ENCODE data around the gene NAGK.
"Not testable (repeated sequence)": the region's sequence is repeated elsewhere in the genome, so short reads cannot be mapped to it uniquely, and the experiment has no call there.

The NAGK gene

DNA sequence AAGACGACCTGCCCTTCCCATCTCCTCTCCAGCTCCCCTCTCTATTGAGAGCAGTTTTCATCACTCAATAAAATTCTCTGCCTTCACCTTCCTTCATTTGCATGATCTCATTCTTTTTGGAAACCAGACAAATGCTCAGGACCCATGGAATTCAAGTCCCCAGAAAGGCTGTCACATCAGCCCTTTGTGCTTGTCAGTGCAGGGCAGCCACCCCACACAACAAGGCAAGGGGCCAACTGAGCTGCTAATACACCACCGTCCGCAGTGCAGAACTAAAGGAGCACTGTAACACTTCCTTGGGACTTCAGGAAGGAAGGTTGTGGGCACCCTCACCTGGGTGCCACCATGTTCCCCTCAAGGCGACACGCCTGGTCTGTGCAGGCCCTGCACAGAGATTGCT lies 35.4 kb downstream of the NAGK start:
- Histone ChIP-seq H3K79me2 (ENCODE audit: low read length) (no peaks in the 10 kb centered on the region), H2AFZ (ENCODE audit: low read depth, low read length) (no peak overlapping the region), H3K9me3 (ENCODE audit: insufficient read depth, low read length) (no peaks in the 10 kb centered on the region), H3K36me3 (replicated peaks; ENCODE audit: low read depth, low read length) (peaks cover 6% of the 10 kb centered on the region), H3K4me2 (ENCODE audit: low read length) (no peak overlapping the region), H3K4me1 (ENCODE audit: low read length) (no peaks in the 10 kb centered on the region), H3K9ac (ENCODE audit: low read length) (no peak overlapping the region), H3K4me3 (ENCODE audit: low read length) (no peak overlapping the region), H4K20me1 (ENCODE audit: insufficient read depth, low read length) (no peaks in the 10 kb centered on the region), H3K27me3 (ENCODE audit: low read depth, low read length) (no peaks in the 10 kb centered on the region), H3K27ac (ENCODE audit: low read length) (no peak overlapping the region)
- TF ChIP-seq CTCF (IDR thresholded peaks at IDR 0.05; ENCODE audit: low read depth, low read length) (no peak), EZH2phosphoT487 (IDR thresholded peaks at IDR 0.05; ENCODE audit: low read depth) (no peak)

DNA sequence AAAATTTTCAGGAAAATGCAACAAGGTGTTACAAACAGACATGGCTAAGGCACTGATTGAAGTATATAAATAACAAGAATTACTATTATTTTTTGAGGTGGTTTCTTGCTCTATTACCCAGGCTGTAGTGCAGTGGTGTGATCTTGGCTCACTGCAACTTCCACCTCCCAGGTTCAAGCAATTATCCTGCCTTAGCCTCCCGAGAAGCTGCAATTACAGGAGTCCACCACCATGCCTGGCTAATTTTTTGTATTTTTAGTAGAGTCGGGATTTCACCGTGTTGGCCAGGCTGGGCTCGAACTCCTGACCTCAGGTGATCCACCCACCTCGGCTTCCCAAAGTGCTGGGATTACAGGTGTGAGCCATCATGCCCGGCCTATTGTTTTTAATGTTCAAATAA lies 38.0 kb downstream of the NAGK start:
- H4K20me1 ChIP-seq (ENCODE audit: insufficient read depth, low read length); H3K4me1 ChIP-seq (ENCODE audit: low read length); H3K9ac ChIP-seq (ENCODE audit: low read length); H3K27me3 ChIP-seq (ENCODE audit: low read depth, low read length); H2AFZ ChIP-seq (ENCODE audit: low read depth, low read length); H3K9me3 ChIP-seq (ENCODE audit: insufficient read depth, low read length); H3K27ac ChIP-seq (ENCODE audit: low read length); H3K4me2 ChIP-seq (ENCODE audit: low read length); H3K4me3 ChIP-seq (ENCODE audit: low read length); H3K79me2 ChIP-seq (ENCODE audit: low read length): not testable (repeated sequence)
- peaks cover 13% of the 10 kb centered on the region for H3K36me3 ChIP-seq (replicated peaks; ENCODE audit: low read depth, low read length)

GRCh38 chr2:71108091-71108490 lies 39.6 kb downstream of the NAGK start:
- H3K36me3 ChIP-seq (replicated peaks; ENCODE audit: low read depth, low read length), result peaks cover 16% of the 10 kb centered on the region
- no peak overlapping the region for H2AFZ ChIP-seq (ENCODE audit: low read depth, low read length)
- H3K9ac ChIP-seq (ENCODE audit: low read length), result no peak overlapping the region
- TF ChIP-seq CTCF (IDR thresholded peaks at IDR 0.05; ENCODE audit: low read depth, low read length), result no peak
- no peaks in the 10 kb centered on the region for H4K20me1 ChIP-seq (ENCODE audit: insufficient read depth, low read length)
- H3K27ac ChIP-seq (ENCODE audit: low read length), result no peak overlapping the region
- H3K9me3 ChIP-seq (ENCODE audit: insufficient read depth, low read length), result no peaks in the 10 kb centered on the region
- no peak overlapping the region for H3K4me2 ChIP-seq (ENCODE audit: low read length)
- no peaks in the 10 kb centered on the region for H3K4me1 ChIP-seq (ENCODE audit: low read length)
- no peak overlapping the region for H3K4me3 ChIP-seq (ENCODE audit: low read length)
- no peaks in the 10 kb centered on the region for H3K27me3 ChIP-seq (ENCODE audit: low read depth, low read length)
- H3K79me2 ChIP-seq (ENCODE audit: low read length), result no peaks in the 10 kb centered on the region

DNA sequence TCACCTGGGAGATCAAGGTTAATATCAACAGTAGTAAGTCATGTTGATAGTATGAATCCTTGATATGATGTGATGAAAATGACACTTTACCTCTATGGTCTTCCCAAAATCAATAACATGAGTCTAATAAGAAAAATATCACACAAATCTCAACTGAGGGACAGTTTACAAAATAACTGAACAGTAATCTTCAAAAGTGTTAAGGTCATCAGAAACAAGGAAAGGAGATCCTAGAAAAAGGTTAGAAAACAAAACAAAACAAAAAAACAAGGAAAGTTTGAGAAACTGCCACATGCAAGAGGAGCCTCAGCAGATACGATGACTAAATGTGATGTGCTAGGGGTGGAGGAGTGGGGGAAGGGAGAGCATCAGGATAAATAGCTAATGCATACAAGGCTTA lies 45.4 kb downstream of the NAGK start:
- Histone ChIP-seq H3K27me3 (ENCODE audit: low read depth, low read length) (no peaks in the 10 kb centered on the region), H3K36me3 (replicated peaks; ENCODE audit: low read depth, low read length) (peaks cover 37% of the 10 kb centered on the region), H3K4me1 (ENCODE audit: low read length) (no peaks in the 10 kb centered on the region), H2AFZ (ENCODE audit: low read depth, low read length) (no peak overlapping the region), H3K4me2 (ENCODE audit: low read length) (no peak overlapping the region), H4K20me1 (ENCODE audit: insufficient read depth, low read length) (no peaks in the 10 kb centered on the region), H3K4me3 (ENCODE audit: low read length) (no peak overlapping the region), H3K9ac (ENCODE audit: low read length) (no peak overlapping the region), H3K27ac (ENCODE audit: low read length) (no peak overlapping the region), H3K79me2 (ENCODE audit: low read length) (no peaks in the 10 kb centered on the region), H3K9me3 (ENCODE audit: insufficient read depth, low read length) (no peaks in the 10 kb centered on the region)
- no peak for TF ChIP-seq EZH2phosphoT487 (IDR thresholded peaks at IDR 0.05; ENCODE audit: low read depth)
- no peak for TF ChIP-seq CTCF (IDR thresholded peaks at IDR 0.05; ENCODE audit: low read depth, low read length)

GRCh38 chr2:71117063-71117462 lies 48.6 kb downstream of the NAGK start:
- Histone ChIP-seq H3K27ac (ENCODE audit: low read length) (no peak overlapping the region), H3K79me2 (ENCODE audit: low read length) (no peaks in the 10 kb centered on the region), H4K20me1 (ENCODE audit: insufficient read depth, low read length) (no peaks in the 10 kb centered on the region), H3K9me3 (ENCODE audit: insufficient read depth, low read length) (no peaks in the 10 kb centered on the region), H3K36me3 (replicated peaks; ENCODE audit: low read depth, low read length) (peaks cover 49% of the 10 kb centered on the region), H3K4me3 (ENCODE audit: low read length) (no peak overlapping the region), H3K27me3 (ENCODE audit: low read depth, low read length) (no peaks in the 10 kb centered on the region), H3K9ac (ENCODE audit: low read length) (no peak overlapping the region), H2AFZ (ENCODE audit: low read depth, low read length) (no peak overlapping the region), H3K4me2 (ENCODE audit: low read length) (no peak overlapping the region), H3K4me1 (ENCODE audit: low read length) (no peaks in the 10 kb centered on the region)
- no peak for TF ChIP-seq EZH2phosphoT487 (IDR thresholded peaks at IDR 0.05; ENCODE audit: low read depth)
- TF ChIP-seq CTCF (IDR thresholded peaks at IDR 0.05; ENCODE audit: low read depth, low read length), result no peak
